Activated naive CD4-positive, alpha-beta T cell treated with anti-CD3 and anti-CD28 coated beads, Interleukin-2, amount 50 U/mL, for 16 hours (primary cell): Measurements from ENCODE around the gene HASPIN.
"Not testable (repeated sequence)": the region's sequence is repeated elsewhere in the genome, so short reads cannot be mapped to it uniquely, and the experiment has no call there.

Experiments
- DNase-seq: peaks from one replicate; pipeline ENCODE4 v3.0.0-alpha.2; 2020

HASPIN gene

GRCh38 chr17:3697103-3697476 is 26.6 kb upstream of the HASPIN start:
- no peak for DNase-seq

GRCh38 chr17:3698139-3698538 is 25.6 kb upstream of the HASPIN start:
- DNase-seq, result no peak

GRCh38 chr17:3699951-3700350 is 23.8 kb upstream of the HASPIN start:
- no peak for DNase-seq

GRCh38 chr17:3702041-3702539 is 21.6 kb upstream of the HASPIN start:
- DNase-seq, result not testable (repeated sequence)

GRCh38 chr17:3704931-3705717 is 18.6 kb upstream of the HASPIN start:
- no peak for DNase-seq

- not testable (repeated sequence) for DNase-seq
These were observed 18.1 kb upstream of the HASPIN start for GRCh38 chr17:3705718-3705984.

- DNase-seq, result no peak
These were observed 15.3 kb upstream of the HASPIN start for GRCh38 chr17:3708366-3708765.

- peak; percentile 67 for DNase-seq
These were observed 12.7 kb upstream of the HASPIN start for GRCh38 chr17:3710951-3711383.

- no peak for DNase-seq
These were observed 10.8 kb upstream of the HASPIN start for GRCh38 chr17:3712811-3713463.

GRCh38 chr17:3715296-3715695 is 8.4 kb upstream of the HASPIN start:
- no peak for DNase-seq

- DNase-seq, result no peak
These were observed 5.5 kb upstream of the HASPIN start for GRCh38 chr17:3718201-3718600.

GRCh38 chr17:3719265-3719664 is 4.4 kb upstream of the HASPIN start:
- DNase-seq, result no peak

- DNase-seq, result no peak
These were observed 987 bp upstream of the HASPIN start for GRCh38 chr17:3722716-3723115.

- DNase-seq, result no peak
These were observed 531 bp upstream of the HASPIN start for GRCh38 chr17:3723188-3723555.

- no peak for DNase-seq
These were observed 825 bp downstream of the HASPIN start for GRCh38 chr17:3724378-3725077.

GRCh38 chr17:3727041-3727440 is 3.3 kb downstream of the HASPIN start:
- DNase-seq, result no peak

- not testable (repeated sequence) for DNase-seq
These were observed 4.4 kb downstream of the HASPIN start for GRCh38 chr17:3728099-3728498.

GRCh38 chr17:3729881-3730280 is 6.2 kb downstream of the HASPIN start:
- no peak for DNase-seq

- no peak for DNase-seq
These were observed 7.3 kb downstream of the HASPIN start for GRCh38 chr17:3730881-3731429.

GRCh38 chr17:3732210-3732621 is 8.5 kb downstream of the HASPIN start:
- DNase-seq, result no peak

GRCh38 chr17:3734911-3735276 is 11.2 kb downstream of the HASPIN start:
- not testable (repeated sequence) for DNase-seq

- no peak for DNase-seq
These were observed 11.8 kb downstream of the HASPIN start for GRCh38 chr17:3735515-3735914.

- peak; percentile 78 for DNase-seq
These were observed 15.0 kb downstream of the HASPIN start for GRCh38 chr17:3738562-3739295.
